Panc1 (cell line): ENCODE results near the gene GRIP2. TPM values are rescaled to one million over a fixed set of nuclear protein-coding genes. Genes with fewer than 3 reads are reported as not detected.

Experiments used
- ATAC-seq: fragments of 200-7000 bp; cut with Tn5 transposase; 2 replicates; pipeline ENCODE4 v1.9.1; 2020; ENCODE audit warnings: mild to moderate bottlenecking, moderate library complexity
- BruUV-seq: library from RNA; stranded (reverse); fragments of 400-500 nt; replicated peaks from 2 replicates; lab custom pipeline; 2021; lab: Mats Ljungman, UMichigan
- CTCF ChIA-PET: fragments of 300-600 bp; sonication (Branson Sonifier 250); formaldehyde crosslinking; loops from one replicate; lab custom pipeline; 2022; ENCODE audit warnings: antibody characterized with exemption; lab: Charles Lee
- POLR2A ChIA-PET: fragments of 300-600 bp; sonication (Branson Sonifier 250); formaldehyde crosslinking; loops from one replicate; lab custom pipeline; 2022; ENCODE audit warnings: antibody characterized with exemption; lab: Charles Lee
- DNase-seq: peaks from one replicate; pipeline ENCODE4 v3.0.0-alpha.2; 2010; ENCODE audit warnings: low read depth, low spot score
- H3K27ac ChIP-seq: 2 replicates; pipeline ENCODE4 v1.5.1; 2011; ENCODE audit warnings: mild to moderate bottlenecking, low read length, inconsistent platforms
- H3K27me3 ChIP-seq: fragments of 200-500 bp; sonication (Bioruptor generic); 2 replicates; pipeline ENCODE4 v1.6.0; 2014; ENCODE audit warnings: low read length, inconsistent platforms; ENCODE audit not compliant: control insufficient read depth, insufficient read depth
- H3K36me3 ChIP-seq: fragments of 200-500 bp; sonication (Bioruptor generic); 2 replicates; pipeline ENCODE4 v1.5.1; 2014; ENCODE audit warnings: inconsistent platforms, mild to moderate bottlenecking, low read length, moderate library complexity; ENCODE audit not compliant: control insufficient read depth, insufficient read depth
- H3K4me1 ChIP-seq: 2 replicates; pipeline ENCODE4 v1.5.1; 2011; ENCODE audit warnings: inconsistent platforms, mild to moderate bottlenecking, low read length, moderate library complexity; ENCODE audit not compliant: control insufficient read depth, insufficient read depth
- H3K4me3 ChIP-seq, 2 experiments: 2 replicates each; pipeline ENCODE4 v1.5.1; 2011 to 2012; ENCODE audit warnings: low read depth in 2 of 2, low read length in 2 of 2, mild to moderate bottlenecking in 2 of 2, inconsistent platforms in 1 of 2, moderate library complexity in 1 of 2
- H3K9me3 ChIP-seq: fragments of 200-500 bp; sonication (Bioruptor generic); 2 replicates; pipeline ENCODE4 v1.5.1; 2014; ENCODE audit warnings: low read depth, mild to moderate bottlenecking, inconsistent platforms, low read length, moderate library complexity; ENCODE audit not compliant: control insufficient read depth, insufficient read depth
- POLR2AphosphoS5 ChIP-seq: IDR thresholded peaks from 2 replicates; pipeline ENCODE4 v1.6.1; 2012; ENCODE audit warnings: mild to moderate bottlenecking, low read depth, low read length, moderate library complexity
- REST ChIP-seq, 2 experiments: IDR thresholded peaks; 2 replicates each; pipeline ENCODE4 v1.6.1; 2011 to 2012; ENCODE audit warnings: low read depth in 2 of 2, control low read depth in 1 of 2, low read length in 1 of 2, mild to moderate bottlenecking in 1 of 2, moderate library complexity in 1 of 2; ENCODE audit not compliant: insufficient read depth in 1 of 2
- TCF7L2 ChIP-seq: IDR thresholded peaks from 2 replicates; pipeline ENCODE4 v1.6.1; 2011; ENCODE audit warnings: mild to moderate bottlenecking, low read depth, low read length, inconsistent platforms
- in situ Hi-C: cut with HindIII; loops from 2 replicates; pipeline ENCODE4 v1.10.0; 2016; ENCODE audit warnings: low sequenced_read_pairs, low pct_unique_long_range_greater_than_20kb
- intact Hi-C: fragments of 100-400 bp; cut with micrococcal nuclease; formaldehyde crosslinking; loops from one replicate; pipeline ENCODE4 v1.10.0; 2022; ENCODE audit not compliant: unreplicated experiment
- total RNA-seq: library from RNA; stranded (reverse); gene quantifications from one replicate; pipeline ENCODE4 v1.2.1, GENCODE V29; 2021; ENCODE audit not compliant: unreplicated experiment

GRIP2 gene
- total RNA-seq, 1 experiment from 2014 or later: 6.5 TPM

DNA sequence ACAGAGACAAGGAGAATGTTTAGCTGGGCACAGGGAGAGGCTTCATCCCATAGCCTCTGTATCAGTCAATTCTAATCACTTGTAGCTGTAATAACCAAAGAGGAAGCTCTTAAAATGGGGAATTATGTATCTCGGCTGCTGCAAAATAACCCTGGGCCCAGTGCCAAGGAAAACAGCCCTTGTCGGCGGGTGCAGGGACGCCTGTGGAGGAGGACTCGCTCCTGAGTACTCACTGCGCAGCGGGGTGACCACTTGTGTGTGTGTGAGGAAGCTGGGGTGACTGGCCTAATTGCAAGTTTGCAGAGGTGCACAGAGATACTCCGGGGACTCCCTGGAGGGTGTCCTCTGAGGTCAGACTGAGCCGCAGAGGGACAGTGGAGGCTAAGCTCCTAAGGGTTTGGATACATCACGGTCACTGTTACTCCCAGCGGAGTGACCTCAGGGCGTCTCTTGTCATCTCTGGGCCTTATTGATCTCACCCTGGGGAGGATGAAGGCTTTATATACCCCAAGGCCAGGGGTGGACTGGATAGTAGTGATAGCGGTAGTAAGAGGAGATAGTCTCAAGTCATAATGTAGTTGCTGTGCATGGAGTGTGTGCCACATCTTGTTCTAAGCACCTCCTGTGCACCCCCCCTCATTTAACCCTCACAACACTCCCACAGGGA lies 100.5 kb downstream of the GRIP2 start:
- Histone ChIP-seq H3K4me1 (peaks cover 65% of the 10 kb centered on the region), H3K9me3 (no peaks in the 10 kb centered on the region), H3K27me3 (no peaks in the 10 kb centered on the region), H3K27ac (peak overlapping the region; percentile 72), H3K36me3 (no peaks in the 10 kb centered on the region; the same call in 1 of the 2 replicates), H3K4me3 (no peak overlapping the region)
- ATAC-seq: peak; percentile 53
- DNase-seq: no peak
- in situ Hi-C loops (no loop called here), intact Hi-C loops (no loop called here)
- POLR2A ChIA-PET: interaction anchor here (0.6 kb wide), 1 partner anchor 13 kb away, joined by 3 read pairs; no protein-coding TSS in a partner anchor
- no TSS peak for BruUV-seq
- CTCF ChIA-PET: no interaction called here
- peak; percentile 56; the same call in 1 of the 2 replicates for TF ChIP-seq TCF7L2
- TF ChIP-seq REST (IDR thresholded peaks at IDR 0.05; ENCODE audit: insufficient read depth in 1 of 2, low read depth in 2 of 2, low read length in 1 of 2): no peak
- peak; percentile 55; the same call in 1 of the 2 replicates for TF ChIP-seq POLR2AphosphoS5

Other genes starting within 250 kb of the GRIP2 start
- 61.0 TPM for gene SLC6A6, start 137.7 kb downstream of the GRIP2 start, total RNA-seq
- 10.6 TPM for gene CCDC174, start 111.4 kb upstream of the GRIP2 start, total RNA-seq
- gene C3orf20, start 134.8 kb upstream of the GRIP2 start, total RNA-seq: not detected